Measurements from ENCODE around the gene CD58.

Gene CD58

DNA sequence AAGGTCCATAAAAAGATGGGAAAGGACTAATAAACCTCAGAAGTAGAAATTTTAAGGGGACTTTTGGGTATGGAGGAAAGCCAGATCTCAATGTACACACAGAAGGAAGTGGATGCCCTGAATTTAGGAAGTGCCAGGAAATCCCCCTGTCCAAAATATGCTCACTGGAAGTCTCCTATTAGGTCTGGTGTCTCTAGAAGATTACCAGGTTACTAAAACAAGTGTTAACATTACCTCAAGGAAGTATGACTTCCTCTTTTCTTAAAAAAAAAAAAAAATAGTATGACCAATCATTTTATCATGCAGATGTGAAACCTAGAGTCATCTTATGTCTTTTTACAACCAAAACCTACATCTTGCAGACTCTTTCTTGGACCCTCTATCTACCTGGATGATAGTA is 30.7 kb downstream of the CD58 start:
- DNase-seq (ENCODE audit: low read depth) = no peak

DNA sequence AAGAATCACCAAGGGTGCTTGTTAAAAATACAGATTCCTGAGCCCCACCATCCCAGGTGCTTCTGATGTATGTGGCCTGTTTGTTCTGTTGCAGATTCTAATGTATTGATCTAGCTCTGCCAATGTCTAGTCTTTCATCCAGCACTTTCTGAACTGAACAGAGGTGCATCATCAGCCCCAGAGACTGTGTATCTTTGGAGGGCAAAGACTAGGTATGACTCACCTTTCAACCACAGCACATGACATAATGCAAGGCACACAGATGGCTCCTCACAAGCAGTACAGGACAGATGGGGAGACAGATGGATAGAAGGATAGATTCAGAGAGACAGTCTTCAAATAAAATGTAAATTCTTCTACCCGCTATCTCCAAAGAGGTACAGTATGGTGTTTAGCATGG is 32.3 kb downstream of the CD58 start:
- no peak for DNase-seq (ENCODE audit: low read depth)

DNA sequence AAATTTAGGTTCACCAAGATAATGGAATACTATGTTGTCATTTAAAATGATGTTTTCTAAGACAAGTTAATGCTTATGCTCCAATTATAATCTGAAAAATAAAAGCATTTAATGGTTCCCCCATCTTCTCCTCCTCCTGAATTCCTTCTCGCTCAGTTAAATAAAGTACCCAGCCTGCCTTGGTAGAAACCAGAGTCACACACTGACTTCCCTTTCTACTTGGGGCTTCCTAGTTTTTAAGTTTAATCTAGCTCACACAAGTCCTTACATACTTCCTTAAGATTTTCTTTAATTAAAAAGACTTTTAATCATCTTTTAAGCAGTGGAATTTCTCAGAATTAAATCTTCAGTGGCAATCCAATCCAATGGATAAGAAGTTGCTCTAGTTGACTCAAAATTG is 32.9 kb downstream of the CD58 start:
- DNase-seq (ENCODE audit: low read depth) = no peak

DNA sequence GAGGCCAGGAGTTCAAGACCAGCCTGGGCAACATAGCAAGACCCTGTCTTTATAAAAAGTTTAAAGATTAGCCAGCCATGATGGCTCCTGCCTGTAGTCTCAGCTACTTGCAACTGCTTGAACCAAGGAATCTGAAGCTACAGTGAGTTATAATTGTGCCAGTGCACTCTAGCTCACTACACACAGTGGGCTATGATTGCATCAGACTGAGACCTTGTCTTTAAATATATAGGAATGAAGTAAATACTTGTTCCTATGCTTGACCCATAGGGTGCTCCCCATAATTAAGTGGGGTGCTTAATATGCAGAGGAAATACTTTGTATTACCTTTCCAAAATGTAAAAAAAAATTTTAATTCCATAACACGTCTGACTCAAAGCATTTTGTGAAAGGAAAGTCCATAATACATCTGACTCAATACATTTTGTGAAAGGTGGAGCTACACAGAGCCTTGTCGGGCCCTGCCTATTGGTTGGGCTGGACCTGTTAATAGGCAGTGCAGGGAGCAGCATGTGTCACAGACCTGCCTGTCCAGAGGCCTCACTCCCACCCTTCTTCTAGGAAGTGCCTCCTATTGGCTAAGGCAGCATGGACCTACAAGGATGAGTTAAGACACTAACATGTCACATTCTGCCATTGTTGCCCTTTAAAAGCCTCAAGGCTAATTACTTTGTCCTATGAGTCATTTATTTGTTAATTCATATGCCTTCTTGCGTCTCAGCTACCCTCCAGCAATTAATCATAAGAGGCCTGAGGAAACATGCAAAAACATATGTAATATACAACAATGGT is 33.6 kb downstream of the CD58 start:
- DNase-seq (ENCODE audit: low read depth) = no peak

DNA sequence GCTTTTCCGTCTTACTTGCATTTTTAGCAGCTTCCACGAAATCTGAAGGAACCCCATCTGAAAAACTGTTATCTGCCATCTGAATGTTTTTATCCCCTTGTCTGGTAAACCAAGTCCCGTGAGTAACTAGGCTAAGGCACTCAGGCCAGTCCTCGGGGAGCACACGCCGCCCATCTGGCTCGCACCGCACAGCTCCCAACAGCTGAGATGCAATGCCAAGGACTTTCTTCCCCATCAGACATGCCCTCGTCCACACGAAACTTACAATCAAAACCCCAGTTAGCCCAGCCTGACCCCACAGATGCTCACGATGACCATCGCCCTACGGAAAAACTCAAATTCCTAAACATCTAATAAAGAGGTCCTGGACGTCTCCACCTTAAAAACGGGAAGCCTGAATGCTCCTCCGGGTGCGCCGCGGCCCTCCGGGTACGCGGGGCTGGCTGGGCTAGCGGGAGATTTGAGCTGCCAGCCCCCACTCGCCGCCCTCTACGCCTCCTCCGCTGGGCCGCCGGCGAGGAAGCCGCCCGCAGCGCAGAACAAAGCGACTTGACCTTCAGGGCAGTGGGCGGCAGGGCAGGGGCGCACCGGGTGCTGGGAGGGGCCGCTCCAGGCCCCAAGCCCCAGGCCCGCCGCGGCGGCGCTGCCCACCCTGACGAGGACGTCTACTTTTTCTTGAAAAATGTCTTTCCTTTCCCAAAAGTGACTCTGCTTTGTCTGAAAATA is 36.6 kb downstream of the CD58 start:
- DNase-seq (ENCODE audit: low read depth) = no peak

DNA sequence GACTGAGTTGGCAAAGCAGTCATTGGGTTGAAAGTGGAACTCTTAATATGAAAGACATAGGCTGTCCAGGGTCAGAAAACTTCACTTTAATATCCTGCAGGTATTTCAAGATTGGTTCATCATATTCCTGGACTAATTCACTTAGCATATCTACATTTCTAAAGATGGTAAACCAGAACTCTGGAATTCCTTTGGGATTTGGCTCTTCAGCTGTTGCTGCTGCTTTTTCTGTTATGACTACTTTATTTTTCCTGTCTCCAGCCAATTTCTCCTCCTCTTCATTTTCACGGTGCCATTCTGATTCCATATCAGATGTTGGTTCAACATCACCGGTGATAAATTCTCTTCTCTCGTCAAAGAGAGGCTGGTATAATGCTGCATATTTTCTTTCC is 37.4 kb downstream of the CD58 start:
- no peak for DNase-seq (ENCODE audit: low read depth)

DNA sequence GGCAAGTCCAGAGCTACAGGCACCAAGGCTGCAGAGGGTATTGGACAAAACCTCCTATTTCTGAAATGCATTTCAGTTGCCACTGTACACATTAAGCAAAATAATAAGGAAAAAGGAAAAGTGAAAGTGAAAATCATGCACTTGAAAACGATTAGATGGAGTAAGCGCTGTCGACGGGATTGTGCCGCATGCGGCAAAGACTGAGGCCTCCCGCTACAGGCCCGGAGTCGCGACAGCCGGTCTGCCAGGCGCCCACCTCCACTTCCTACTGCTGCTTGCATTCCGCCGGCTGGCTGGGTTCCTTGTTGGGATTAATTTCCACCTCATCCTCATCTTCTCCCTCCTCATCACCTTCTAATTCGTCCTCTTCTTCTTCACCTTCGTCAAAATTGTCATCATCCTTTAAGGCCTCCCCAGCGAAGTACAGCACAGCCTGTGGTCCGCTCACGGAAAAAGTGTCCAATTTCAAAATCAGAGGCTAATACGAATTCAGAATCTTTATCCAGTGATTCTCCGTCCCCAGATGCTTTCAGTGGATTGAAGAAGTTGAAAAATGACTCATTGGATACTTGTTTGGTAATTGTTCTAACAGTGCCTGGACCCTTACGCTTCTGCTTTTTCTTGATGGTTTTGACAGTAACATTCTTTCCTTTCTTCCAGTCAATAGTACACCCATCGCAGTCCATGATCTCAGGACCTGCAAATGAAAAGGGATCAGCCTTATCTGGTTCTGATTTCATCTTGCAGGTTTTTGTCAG is 38.0 kb downstream of the CD58 start:
- no peak for DNase-seq (ENCODE audit: low read depth)

DNA sequence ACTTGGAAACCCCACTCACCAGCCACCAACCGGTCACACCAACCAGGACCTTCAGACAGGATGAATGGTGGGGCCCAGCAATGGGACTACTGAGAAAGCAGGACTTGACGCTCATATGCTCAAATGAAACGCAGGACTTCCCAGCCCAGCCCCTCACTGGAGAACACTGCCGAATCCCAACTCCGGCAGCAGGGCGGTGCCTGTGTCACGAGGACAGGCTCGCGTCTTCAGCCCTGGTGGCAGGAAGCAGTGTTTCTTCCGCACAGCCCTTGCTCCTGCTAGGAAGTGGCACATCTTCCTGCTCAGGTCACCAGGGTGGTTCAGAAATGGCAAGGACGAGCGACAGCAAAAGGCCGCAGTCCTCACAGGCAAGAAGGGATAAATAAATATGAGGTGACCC is 38.9 kb downstream of the CD58 start:
- no peak for DNase-seq (ENCODE audit: low read depth)

DNA sequence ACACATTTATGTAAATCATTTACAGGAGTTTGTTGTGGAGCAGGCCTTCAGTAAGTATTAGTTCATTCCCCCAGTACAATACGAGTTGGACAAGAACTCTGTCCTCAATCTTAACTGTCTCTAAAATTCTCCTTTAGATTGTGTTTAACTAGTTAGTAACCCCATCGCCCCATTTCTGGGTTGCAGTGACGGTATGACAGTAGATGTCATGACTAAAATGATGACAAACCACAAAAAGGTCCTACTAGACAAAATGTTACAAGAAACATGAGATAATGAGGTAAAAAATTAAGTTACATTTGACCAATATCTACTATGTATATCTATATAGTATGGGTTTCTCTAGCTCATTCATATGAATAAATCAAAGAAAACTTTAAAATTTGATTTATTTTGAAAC is 41.1 kb downstream of the CD58 start:
- DNase-seq (ENCODE audit: low read depth) = no peak

DNA sequence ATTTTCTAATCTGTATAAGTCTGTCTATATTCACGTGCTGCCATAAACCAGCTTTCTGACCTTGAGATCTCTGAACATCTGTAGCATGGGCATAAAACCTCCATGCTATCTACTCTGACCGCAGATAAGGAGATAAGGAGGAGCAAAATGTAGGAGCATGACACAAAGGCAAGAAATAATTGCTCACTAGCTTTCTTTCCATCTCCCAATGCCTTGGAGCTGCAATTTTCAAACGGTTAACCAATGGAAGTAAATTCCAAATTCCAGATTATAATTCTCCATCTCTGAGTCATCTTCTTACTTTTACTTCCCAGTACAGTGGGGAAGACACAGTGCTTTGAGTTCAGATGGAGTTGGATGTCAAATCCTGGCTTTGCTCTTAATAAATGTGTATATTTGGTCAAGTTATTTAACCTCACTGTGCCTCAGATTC is 41.6 kb downstream of the CD58 start:
- DNase-seq (ENCODE audit: low read depth) = no peak

DNA sequence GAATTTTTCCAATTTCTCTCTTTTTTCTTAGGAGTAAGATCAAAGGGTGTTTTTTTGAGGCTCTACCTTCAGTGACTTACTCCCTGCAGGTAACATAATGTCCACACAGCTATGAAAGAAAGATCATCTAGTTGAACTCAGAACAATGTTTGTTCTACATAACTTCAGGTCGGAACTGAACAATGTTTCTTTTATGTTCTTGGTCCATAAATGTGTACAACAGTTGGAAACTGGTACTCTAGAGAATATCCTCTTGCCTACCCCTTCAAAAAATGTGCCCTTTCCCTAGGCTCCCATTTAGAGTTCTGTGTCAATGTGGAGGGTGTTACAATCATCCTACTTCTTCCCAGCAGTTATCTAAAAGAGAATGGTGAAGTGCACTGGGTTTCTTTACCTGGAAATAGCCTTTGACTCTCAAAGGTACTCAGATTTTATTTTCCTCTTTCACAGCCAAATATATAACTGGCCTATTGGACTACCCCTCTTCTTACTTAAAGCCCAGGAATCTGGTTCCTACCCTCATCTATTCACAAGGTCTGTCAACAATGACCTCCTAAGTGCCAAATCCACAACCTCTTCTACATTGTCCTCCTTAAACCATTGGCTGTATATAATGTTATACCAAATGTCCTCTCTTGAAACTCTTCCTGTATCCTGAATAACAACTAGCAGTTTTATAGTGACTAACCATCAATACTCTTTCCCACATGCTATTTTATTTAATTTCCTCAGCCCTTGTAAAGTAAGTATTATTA is 42.3 kb downstream of the CD58 start:
- DNase-seq (ENCODE audit: low read depth) = no peak

DNA sequence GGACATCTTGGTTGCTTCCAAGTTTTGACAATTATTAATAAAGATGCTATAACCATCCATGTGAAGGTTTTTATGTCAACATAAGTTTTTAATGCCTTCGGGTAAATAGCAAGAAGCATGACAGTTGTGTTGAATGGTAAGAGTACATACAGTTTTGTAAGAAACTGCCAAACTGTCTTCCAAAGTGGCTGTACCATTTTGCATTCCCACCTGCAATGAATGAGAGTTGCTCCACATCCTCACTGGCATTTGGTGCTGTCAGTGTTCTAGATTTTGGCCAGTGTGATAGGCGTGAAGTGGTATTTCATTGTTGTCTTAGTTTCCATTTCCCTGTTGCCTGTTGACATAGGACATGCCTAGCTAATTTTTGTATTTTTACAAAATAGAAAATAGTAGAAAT is 45.4 kb downstream of the CD58 start:
- DNase-seq (ENCODE audit: low read depth) = no peak

DNA sequence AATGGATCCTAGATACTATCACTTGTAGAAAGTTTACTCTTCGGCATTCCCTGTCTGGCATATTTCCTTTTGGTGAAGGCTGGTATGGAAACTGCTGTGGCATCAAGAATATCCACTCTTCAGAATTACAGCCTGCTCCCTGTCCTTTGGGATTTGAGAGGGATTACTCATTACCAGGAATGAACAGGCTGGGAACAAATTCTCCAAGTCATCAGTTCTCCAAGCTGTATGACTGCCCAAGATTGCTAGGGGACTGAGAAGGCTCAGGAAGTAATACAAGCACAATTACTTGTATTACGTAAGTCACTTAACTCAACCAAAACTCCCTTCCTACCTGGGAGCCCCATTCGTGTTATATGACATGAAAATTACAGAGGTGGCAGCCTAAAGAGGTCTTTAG is 49.6 kb downstream of the CD58 start:
- no peak for DNase-seq (ENCODE audit: low read depth)

DNA sequence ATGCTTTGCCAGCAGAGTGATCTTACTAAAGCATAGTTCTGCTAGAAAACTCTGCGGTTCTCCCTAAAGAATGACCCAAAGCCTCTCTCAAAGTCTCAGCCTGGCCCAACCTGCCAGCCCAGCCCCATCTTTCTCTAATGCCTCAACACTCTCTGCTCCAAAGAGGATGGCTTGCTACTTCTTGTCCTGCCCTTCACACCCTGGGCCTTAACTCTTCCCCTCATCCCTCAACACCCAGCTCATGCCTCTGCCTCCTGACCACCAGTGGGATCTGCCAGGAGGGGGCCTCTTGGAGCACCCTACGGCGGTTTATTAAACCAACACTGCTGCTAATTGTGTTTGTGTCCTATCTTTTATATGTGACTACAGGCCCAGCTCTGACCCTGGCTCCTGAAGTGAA is 52.4 kb downstream of the CD58 start:
- no peak for DNase-seq (ENCODE audit: low read depth)

DNA sequence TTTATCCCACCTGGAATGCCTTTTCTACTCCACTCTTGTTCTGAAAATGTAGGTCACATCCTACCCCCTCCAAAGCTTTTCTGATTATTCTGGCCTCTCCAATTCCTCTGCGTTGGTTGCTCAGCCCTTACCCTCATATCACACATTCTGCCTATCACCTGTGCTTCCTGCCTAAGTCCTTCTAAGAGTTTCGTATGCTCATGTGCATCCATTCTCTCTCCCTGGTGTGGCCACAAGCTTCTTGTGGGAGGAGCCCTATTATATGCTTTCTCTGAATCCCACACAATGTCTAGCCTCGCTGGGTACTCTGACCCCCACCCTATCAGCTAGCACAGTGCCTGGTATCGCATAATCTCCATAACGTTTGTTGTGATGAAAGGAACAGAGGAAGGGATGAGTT is 54.2 kb downstream of the CD58 start:
- no peak for DNase-seq (ENCODE audit: low read depth)

DNA sequence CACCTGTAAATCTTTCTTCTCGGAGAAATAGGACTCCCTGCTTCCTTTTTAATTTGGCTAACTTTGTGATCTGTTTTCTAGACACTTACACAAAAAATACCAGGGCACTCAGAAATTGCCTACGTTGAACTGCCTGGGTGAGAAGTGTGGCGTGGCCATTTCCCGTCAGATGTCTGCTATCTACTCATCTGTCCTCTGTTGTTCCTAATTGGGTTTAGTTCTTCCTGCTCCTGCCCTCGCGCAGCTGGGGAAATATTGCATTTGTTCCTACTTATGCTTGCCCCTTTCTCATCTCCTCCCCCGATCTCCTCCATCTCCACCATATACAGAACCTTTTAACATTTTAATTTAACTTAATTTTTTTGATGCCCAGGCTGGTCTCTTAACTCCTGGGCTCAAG is 55.1 kb downstream of the CD58 start:
- DNase-seq (ENCODE audit: low read depth) = no peak

DNA sequence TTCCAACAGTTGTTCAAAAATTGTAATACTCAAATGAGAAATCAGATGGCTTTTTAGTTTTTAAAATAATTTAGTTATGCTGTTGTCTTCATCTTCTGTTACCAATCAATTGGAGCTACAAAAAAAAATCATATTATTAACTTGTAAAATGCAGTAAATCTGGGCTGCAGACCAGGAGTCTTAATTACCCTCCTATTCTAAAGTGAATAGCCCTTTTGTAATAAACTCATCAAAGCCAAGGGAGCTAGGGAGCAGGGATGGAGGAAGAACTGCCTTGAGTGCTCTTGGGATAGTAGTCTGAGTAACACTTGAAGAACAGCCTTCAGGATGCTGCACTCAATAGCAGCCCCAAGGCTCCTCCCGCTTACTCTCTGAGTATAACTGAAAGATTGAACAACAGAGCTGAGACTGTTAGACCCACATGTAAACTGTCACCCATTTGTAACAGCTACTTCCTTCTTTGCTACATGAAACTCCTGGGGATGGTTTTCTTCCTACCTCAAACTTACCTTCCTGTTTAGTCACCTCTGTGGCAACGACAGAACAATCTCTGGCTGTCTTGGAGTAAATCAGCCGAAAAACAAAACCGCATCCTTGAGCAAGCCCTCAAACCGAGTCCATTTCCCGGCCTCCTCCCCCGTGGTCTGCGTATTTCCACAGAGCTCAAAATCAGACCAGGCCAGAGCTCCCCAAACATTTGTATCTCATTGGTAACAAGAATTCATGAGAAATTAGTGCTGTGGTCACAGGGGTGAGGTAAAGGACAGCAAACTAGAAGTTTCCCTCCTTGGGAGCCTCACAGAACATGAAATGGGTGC is 55.9 kb downstream of the CD58 start:
- peak; percentile 70 for DNase-seq (ENCODE audit: low read depth)

DNA sequence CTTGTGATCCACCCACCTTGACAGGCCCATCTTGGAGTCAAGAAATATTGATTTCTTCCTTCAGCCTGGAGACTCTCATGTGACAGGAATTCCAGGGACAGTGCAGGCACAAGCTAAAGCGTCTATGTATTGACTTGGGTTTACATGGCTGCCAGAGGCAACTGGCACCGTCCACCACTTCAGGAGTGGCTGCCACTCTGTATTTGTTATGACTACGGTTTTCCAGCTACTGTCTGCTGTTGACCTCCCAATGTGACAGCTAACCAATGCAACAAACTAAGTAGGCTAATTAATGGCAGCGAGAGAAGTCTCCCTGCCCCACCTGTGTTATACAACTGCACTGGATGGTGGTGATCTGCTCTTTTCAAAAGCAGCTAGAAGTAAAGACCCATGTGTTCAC is 56.9 kb downstream of the CD58 start:
- no peak for DNase-seq (ENCODE audit: low read depth)

DNA sequence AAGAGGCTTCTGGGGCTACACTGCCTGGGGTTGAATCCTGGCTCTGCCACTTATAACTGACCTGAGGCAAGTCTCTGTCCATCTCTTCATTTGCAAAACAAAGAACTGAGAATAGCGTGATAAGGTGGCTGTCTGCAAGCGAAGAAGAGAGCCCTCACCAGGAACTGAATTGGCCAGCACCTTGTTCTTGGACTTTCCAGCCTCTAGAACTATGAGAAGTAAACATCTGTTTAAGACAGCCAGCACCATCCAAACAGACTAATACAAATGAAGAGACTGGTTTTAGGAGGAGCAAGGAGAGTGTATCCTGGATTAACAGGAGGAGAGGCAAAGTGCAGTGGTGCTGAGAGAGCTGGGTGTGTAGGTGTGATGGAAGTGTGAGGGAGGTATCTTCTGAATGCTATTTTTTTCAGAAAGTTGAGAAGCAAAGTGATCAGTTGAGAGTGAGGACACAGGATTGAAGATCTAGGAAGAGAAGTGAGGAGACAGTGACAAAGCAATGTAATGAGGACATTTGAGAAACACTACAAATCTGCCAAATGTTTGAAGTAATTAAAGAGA is 59.3 kb downstream of the CD58 start:
- no peak for DNase-seq (ENCODE audit: low read depth)

DNA sequence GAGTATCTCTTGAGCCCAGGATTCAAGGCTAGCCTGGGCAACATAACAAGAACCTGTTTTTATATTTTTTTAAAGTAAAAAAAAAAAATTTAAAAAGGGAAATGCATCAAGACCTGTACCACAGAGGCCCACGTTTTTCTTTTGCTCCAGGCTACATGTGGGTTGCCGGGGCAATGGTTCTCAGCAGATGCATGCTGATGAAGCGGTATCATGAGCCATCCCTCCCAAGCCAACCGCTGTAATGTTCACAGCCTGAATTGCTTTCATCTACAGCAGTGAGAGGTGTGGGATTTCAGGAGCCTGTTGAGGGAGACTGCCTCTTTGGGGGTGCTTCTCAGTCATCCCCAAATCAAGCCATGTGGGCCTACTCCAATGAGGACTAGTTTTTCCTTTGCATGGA is 60.5 kb downstream of the CD58 start:
- no peak for DNase-seq (ENCODE audit: low read depth)
